ENCODE data around the gene MEGF6.

MEGF6 gene

DNA sequence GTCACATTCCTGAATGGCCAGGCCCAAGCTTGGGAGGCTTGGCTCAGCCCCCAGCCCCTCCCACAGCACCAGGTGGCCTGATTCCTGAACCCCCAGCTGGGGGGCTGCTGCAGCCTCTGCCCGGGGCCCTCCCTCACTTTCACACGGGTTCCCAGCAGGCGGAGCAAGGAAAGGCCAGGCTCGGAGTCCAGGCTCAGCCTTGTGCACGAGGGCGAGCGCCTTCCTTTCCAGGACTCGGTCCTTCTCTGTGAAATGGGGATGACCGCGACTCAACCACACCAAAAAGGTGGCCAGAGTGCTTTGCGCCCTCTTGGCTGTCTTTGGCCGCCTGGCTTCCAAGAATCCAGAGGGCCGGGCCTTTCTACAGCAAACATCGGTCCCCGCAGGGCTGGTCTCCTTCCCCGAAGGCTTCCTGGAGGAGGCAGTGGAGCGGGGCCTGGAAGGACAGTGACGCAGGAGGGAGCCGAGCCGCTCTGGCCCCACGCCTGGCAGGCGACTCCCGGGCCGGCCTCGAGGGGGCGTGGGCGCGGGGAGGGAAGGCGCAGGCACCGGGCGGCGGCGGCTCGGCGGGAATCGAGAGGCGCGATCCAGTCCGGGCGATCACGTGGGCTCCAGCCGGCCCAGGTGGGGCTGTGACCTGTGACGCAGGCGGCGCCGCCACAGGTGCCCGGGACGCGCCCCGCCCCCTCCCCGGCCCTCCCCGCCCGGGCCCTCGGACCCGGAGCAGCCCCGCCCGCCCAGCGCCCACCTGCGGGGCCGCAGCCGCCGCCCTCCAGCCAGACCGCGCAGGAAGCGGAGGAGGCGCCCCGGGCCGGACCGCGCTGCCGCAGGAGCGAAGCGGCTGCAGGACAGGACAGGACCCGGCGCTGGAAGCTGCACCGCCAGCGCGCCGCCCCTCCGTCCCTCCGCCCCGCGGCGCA is 157.2 kb downstream of the MEGF6 start, which contains the start of gene ARHGEF16:
ARHGEF16 (plus strand) TSS at position 775 of the 920 bp plus-strand sequence. CDS start 8,420 bp downstream, outside the sequence.
- H3K27me3 ChIP-seq (ENCODE audit: insufficient read depth, poor library complexity, severe bottlenecking): no peaks in the 10 kb centered on the region
- peaks cover 8% of the 10 kb centered on the region for H3K4me1 ChIP-seq (ENCODE audit: insufficient read depth, poor library complexity, severe bottlenecking)
- H3K9me3 ChIP-seq (ENCODE audit: severe bottlenecking): no peaks in the 10 kb centered on the region
- TF ChIP-seq, protein P1, sequence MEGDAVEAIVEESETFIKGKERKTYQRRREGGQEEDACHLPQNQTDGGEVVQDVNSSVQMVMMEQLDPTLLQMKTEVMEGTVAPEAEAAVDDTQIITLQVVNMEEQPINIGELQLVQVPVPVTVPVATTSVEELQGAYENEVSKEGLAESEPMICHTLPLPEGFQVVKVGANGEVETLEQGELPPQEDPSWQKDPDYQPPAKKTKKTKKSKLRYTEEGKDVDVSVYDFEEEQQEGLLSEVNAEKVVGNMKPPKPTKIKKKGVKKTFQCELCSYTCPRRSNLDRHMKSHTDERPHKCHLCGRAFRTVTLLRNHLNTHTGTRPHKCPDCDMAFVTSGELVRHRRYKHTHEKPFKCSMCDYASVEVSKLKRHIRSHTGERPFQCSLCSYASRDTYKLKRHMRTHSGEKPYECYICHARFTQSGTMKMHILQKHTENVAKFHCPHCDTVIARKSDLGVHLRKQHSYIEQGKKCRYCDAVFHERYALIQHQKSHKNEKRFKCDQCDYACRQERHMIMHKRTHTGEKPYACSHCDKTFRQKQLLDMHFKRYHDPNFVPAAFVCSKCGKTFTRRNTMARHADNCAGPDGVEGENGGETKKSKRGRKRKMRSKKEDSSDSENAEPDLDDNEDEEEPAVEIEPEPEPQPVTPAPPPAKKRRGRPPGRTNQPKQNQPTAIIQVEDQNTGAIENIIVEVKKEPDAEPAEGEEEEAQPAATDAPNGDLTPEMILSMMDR (IDR thresholded peaks at IDR 0.05; ENCODE audit: poor library complexity, severe bottlenecking): peak; percentile 52
- H3K36me3 ChIP-seq (ENCODE audit: low read depth): no peaks in the 10 kb centered on the region
- H3K27ac ChIP-seq (ENCODE audit: poor library complexity, severe bottlenecking): peak within 1 kb of the TSS; percentile 51
- DNase-seq (ENCODE audit: low spot score) (no peak), ATAC-seq (ENCODE audit: low read depth) (peak; percentile 56)
- H3K4me3 ChIP-seq (ENCODE audit: severe bottlenecking): peak within 1 kb of the TSS; percentile 67

DNA sequence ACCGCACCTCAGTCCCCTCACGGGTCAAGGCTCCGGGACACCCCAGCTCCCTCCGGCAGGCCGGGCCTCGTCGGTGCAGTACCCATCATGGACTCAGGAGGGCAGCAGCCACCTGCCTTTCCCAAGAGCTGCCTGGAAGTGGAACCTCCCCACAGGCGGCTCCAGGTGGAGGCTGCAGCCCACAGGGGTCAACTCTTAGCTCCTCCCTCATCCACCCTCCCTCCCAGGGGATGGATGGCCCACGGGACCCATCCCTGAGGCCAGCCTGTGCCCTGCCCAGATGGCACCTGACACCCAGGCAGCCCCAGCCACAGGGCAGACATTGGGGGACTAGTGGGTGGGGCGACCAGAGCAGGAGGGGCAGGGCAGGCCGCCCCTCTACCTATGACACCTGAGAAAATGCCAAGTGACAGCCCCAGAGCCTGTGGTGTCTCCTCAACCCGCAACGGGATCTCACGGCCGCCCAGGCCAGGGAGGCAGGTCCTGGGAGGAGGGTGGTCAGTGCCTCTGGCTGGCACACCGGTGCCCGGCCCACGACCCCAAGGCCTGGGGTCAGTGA is 158.0 kb downstream of the MEGF6 start:
- Histone ChIP-seq H3K4me3 (ENCODE audit: severe bottlenecking) (no peak overlapping the region), H3K36me3 (ENCODE audit: low read depth) (no peaks in the 10 kb centered on the region), H3K27ac (ENCODE audit: poor library complexity, severe bottlenecking) (peak overlapping the region; percentile 51), H3K9me3 (ENCODE audit: severe bottlenecking) (no peaks in the 10 kb centered on the region), H3K27me3 (ENCODE audit: insufficient read depth, poor library complexity, severe bottlenecking) (no peaks in the 10 kb centered on the region), H3K4me1 (ENCODE audit: insufficient read depth, poor library complexity, severe bottlenecking) (peaks cover 8% of the 10 kb centered on the region)
- TF ChIP-seq, protein P1 (IDR thresholded peaks at IDR 0.05; ENCODE audit: poor library complexity, severe bottlenecking): peak; percentile 90
- ATAC-seq (ENCODE audit: low read depth) (peak; percentile 70), DNase-seq (ENCODE audit: low spot score) (no peak)

DNA sequence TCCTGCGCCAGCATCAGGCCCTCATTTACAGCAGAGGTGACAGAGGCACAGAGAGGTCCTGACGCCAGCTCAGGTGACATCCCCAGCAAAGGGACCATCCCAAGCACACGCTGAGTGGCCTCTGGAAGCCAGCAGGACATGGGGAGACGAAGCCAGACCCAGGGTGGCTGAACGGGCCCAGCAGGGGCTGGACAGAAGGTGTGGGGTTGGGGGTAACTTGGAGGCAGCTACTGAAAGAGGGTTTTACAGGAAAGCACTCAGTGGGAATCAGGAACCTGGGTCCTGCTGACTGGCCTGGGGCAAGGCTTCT is 158.5 kb downstream of the MEGF6 start:
- no peaks in the 10 kb centered on the region for H3K9me3 ChIP-seq (ENCODE audit: severe bottlenecking)
- H3K36me3 ChIP-seq (ENCODE audit: low read depth): no peaks in the 10 kb centered on the region
- no peaks in the 10 kb centered on the region for H3K27me3 ChIP-seq (ENCODE audit: insufficient read depth, poor library complexity, severe bottlenecking)
- TF ChIP-seq, protein P1 (IDR thresholded peaks at IDR 0.05; ENCODE audit: poor library complexity, severe bottlenecking): no peak
- H3K4me3 ChIP-seq (ENCODE audit: severe bottlenecking): no peak overlapping the region
- H3K4me1 ChIP-seq (ENCODE audit: insufficient read depth, poor library complexity, severe bottlenecking): peaks cover 8% of the 10 kb centered on the region
- ATAC-seq (ENCODE audit: low read depth) (no peak), DNase-seq (ENCODE audit: low spot score) (no peak)
- no peak overlapping the region for H3K27ac ChIP-seq (ENCODE audit: poor library complexity, severe bottlenecking)

- DNase-seq (ENCODE audit: low spot score): no peak
- TF ChIP-seq, protein P1 (IDR thresholded peaks at IDR 0.05; ENCODE audit: poor library complexity, severe bottlenecking): no peak
- no peaks in the 10 kb centered on the region for H3K27me3 ChIP-seq (ENCODE audit: insufficient read depth, poor library complexity, severe bottlenecking)
Measured at GRCh38 chr1:3451994-3452865, 159.1 kb downstream of the MEGF6 start.

More at GRCh38 chr1:3451994-3452865, 159.1 kb downstream of the MEGF6 start:
- no peak overlapping the region for H3K27ac ChIP-seq (ENCODE audit: poor library complexity, severe bottlenecking)
- H3K9me3 ChIP-seq (ENCODE audit: severe bottlenecking): no peaks in the 10 kb centered on the region
- no peaks in the 10 kb centered on the region for H3K36me3 ChIP-seq (ENCODE audit: low read depth)
- H3K4me1 ChIP-seq (ENCODE audit: insufficient read depth, poor library complexity, severe bottlenecking): peaks cover 8% of the 10 kb centered on the region
- no peak overlapping the region for H3K4me3 ChIP-seq (ENCODE audit: severe bottlenecking)
- ATAC-seq (ENCODE audit: low read depth): no peak
